ENCODE results near the gene INTS4.
"Not testable (repeated sequence)": the region's sequence is repeated elsewhere in the genome, so short reads cannot be mapped to it uniquely, and the experiment has no call there.

INTS4 gene

GRCh38 chr11:77994434-77995362 lies at the start of gene INTS4:
INTS4 (minus strand) TSS chr11:77994668; CDS start chr11:77994643, 25 bp downstream.
- peak; percentile 92 to 94 for DNase-seq (ENCODE audit: low read depth in 2 of 2)

- no peak for DNase-seq (ENCODE audit: low read depth in 2 of 2)
Measured at GRCh38 chr11:78041843-78042440, 47.5 kb upstream of the INTS4 start.

GRCh38 chr11:78041380-78041719 lies 46.9 kb upstream of the INTS4 start:
- DNase-seq (ENCODE audit: low read depth in 2 of 2), result not testable (repeated sequence)

- DNase-seq (ENCODE audit: low read depth in 2 of 2), result no peak
Measured at GRCh38 chr11:78040691-78041379, 46.4 kb upstream of the INTS4 start.

- DNase-seq (ENCODE audit: low read depth in 2 of 2), result no peak
Measured at GRCh38 chr11:78039919-78040671, 45.6 kb upstream of the INTS4 start.

GRCh38 chr11:78039391-78039918 lies 45.0 kb upstream of the INTS4 start:
- DNase-seq (ENCODE audit: low read depth in 2 of 2), result no peak

- DNase-seq (ENCODE audit: low read depth in 2 of 2), result no peak
Measured at GRCh38 chr11:78038697-78039313, 44.3 kb upstream of the INTS4 start.

- no peak for DNase-seq (ENCODE audit: low read depth in 2 of 2)
Measured at GRCh38 chr11:78037825-78038620, 43.6 kb upstream of the INTS4 start.

- DNase-seq (ENCODE audit: low read depth in 2 of 2), result no peak
Measured at GRCh38 chr11:78037056-78037455, 42.6 kb upstream of the INTS4 start.

- DNase-seq (ENCODE audit: low read depth in 2 of 2), result no peak
Measured at GRCh38 chr11:78036313-78036712, 41.8 kb upstream of the INTS4 start.

- no peak for DNase-seq (ENCODE audit: low read depth in 2 of 2)
Measured at GRCh38 chr11:78034623-78035022, 40.2 kb upstream of the INTS4 start.

GRCh38 chr11:78033040-78033439 lies 38.6 kb upstream of the INTS4 start:
- DNase-seq (ENCODE audit: low read depth in 2 of 2), result no peak

GRCh38 chr11:78032090-78032489 lies 37.6 kb upstream of the INTS4 start:
- no peak for DNase-seq (ENCODE audit: low read depth in 2 of 2)

GRCh38 chr11:78031629-78032028 lies 37.2 kb upstream of the INTS4 start:
- DNase-seq (ENCODE audit: low read depth in 2 of 2), result no peak

- no peak for DNase-seq (ENCODE audit: low read depth in 2 of 2)
Measured at GRCh38 chr11:78030429-78031325, 36.2 kb upstream of the INTS4 start.

GRCh38 chr11:78028423-78028822 lies 34.0 kb upstream of the INTS4 start:
- not testable (repeated sequence) for DNase-seq (ENCODE audit: low read depth in 2 of 2)

- DNase-seq (ENCODE audit: low read depth in 2 of 2), result no peak
Measured at GRCh38 chr11:78027759-78028158, 33.3 kb upstream of the INTS4 start.

- no peak for DNase-seq (ENCODE audit: low read depth in 2 of 2)
Measured at GRCh38 chr11:78025378-78025777, 30.9 kb upstream of the INTS4 start.

- no peak for DNase-seq (ENCODE audit: low read depth in 2 of 2)
Measured at GRCh38 chr11:78023426-78023825, 29.0 kb upstream of the INTS4 start.

Measured in stimulated activated CD4-positive, alpha-beta T cell treated with anti-CD3 and anti-CD28 coated beads, Interleukin-1b, Interleukin-23, amount 100 ng/mL, for 4 hours (primary cell).